GM19395 (cell line): ENCODE measurements around the gene VPS29.
"Not testable (repeated sequence)": the region's sequence is repeated elsewhere in the genome, so short reads cannot be mapped to it uniquely, and the experiment has no call there.

Experiments used
- ATAC-seq: cut with Tn5 transposase; IDR thresholded peaks from one replicate; pipeline ENCODE4 v1.9.1; 2021; ENCODE audit warnings: mild to moderate bottlenecking, moderate library complexity; ENCODE audit not compliant: unreplicated experiment

Gene VPS29

GRCh38 chr12:110528277-110528839 lies 26.4 kb upstream of the VPS29 start:
- no peak for ATAC-seq

GRCh38 chr12:110520876-110521712 lies 19.2 kb upstream of the VPS29 start:
- not testable (repeated sequence) for ATAC-seq

GRCh38 chr12:110518014-110518413 lies 16.1 kb upstream of the VPS29 start:
- not testable (repeated sequence) for ATAC-seq

GRCh38 chr12:110516995-110517394 lies 15.1 kb upstream of the VPS29 start:
- ATAC-seq, result no peak

GRCh38 chr12:110514363-110514762 lies 12.5 kb upstream of the VPS29 start:
- no peak for ATAC-seq

GRCh38 chr12:110513842-110514241 lies 11.9 kb upstream of the VPS29 start:
- no peak for ATAC-seq

GRCh38 chr12:110508071-110508586 lies 6.2 kb upstream of the VPS29 start:
- no peak for ATAC-seq

GRCh38 chr12:110505332-110505731 lies 3.4 kb upstream of the VPS29 start:
- ATAC-seq, result no peak

- no peak for ATAC-seq
These were observed 1.5 kb upstream of the VPS29 start for GRCh38 chr12:110503432-110503831.

- ATAC-seq, result no peak
These were observed 536 bp downstream of the VPS29 start for GRCh38 chr12:110501399-110501751.

- ATAC-seq, result no peak
These were observed 2.8 kb downstream of the VPS29 start for GRCh38 chr12:110498984-110499706.

- no peak for ATAC-seq
These were observed 26.5 kb downstream of the VPS29 start for GRCh38 chr12:110475426-110475825.

- ATAC-seq, result peak; percentile 85
These were observed 33.5 kb downstream of the VPS29 start, which contains the start of the genes FAM216A and GPN3 for GRCh38 chr12:110468214-110469048. FAM216A (plus strand) TSS chr12:110468845; CDS start chr12:110468876, 31 bp downstream. GPN3 (minus strand) TSS chr12:110468257; CDS start chr12:110468203, 54 bp downstream.

GRCh38 chr12:110467847-110468213 lies 34.1 kb downstream of the VPS29 start:
- ATAC-seq, result no peak

- no peak for ATAC-seq
These were observed 35.1 kb downstream of the VPS29 start for GRCh38 chr12:110466791-110467190.

GRCh38 chr12:110465765-110466164 lies 36.1 kb downstream of the VPS29 start:
- ATAC-seq, result not testable (repeated sequence)

- no peak for ATAC-seq
These were observed 36.9 kb downstream of the VPS29 start for GRCh38 chr12:110465024-110465423.

GRCh38 chr12:110461189-110461588 lies 40.7 kb downstream of the VPS29 start:
- ATAC-seq, result not testable (repeated sequence)

- ATAC-seq, result no peak
These were observed 43.2 kb downstream of the VPS29 start for GRCh38 chr12:110458756-110459155.

- ATAC-seq, result no peak
These were observed 48.2 kb downstream of the VPS29 start for GRCh38 chr12:110453569-110454296.
